Suppressor macrophage treated with lipopolysaccharide for 4 hours (primary cell): ENCODE measurements around the gene ZFYVE28.

Source experiments
- DNase-seq: peaks from one replicate; pipeline ENCODE4 v3.0.0-alpha.2; 2020

Gene ZFYVE28

DNA sequence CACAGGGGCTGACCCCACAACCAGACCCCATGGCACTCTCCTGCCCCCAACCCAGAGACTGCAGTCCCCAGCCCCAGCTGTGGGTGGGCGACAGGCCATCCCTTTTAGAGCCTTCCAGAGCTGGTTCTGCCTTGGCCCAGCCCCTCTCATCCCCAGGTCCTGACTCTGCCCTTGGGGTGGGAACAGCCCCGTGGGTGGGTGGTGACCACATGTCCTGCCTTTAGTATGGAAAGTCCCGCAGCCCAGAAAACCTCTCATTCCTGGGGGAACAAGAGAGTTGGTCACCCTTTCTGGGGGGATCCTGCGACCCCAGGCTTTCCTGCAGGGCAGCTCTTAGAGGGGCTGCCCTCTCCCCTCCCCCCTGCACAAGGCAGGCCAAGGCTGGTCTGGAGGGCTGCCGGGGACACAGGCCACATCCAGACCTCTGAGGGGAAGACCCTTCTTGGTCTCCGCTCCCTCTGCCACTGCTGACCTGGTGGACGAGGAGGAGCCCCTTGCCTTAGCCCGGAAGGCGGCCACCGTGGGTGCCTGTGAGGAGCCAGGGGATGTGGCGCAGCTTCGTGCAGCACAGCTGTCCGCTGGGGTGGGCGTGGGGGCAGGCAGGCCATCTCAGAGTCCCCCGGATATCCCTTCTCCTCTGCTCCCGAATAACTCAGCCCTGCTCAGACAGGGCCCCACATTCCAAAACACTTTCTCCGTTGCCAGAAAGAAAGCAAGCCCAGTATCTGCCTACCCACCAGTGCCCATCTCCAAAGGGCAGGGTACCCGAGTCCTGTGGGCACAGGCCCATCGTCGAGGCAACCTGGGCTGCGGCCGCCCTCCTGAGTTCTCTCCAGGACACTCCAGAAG, 149.9 kb downstream of the ZFYVE28 start:
- no peak for DNase-seq

GRCh38 chr4:2267841-2268240, 150.6 kb downstream of the ZFYVE28 start:
- no peak for DNase-seq

DNA sequence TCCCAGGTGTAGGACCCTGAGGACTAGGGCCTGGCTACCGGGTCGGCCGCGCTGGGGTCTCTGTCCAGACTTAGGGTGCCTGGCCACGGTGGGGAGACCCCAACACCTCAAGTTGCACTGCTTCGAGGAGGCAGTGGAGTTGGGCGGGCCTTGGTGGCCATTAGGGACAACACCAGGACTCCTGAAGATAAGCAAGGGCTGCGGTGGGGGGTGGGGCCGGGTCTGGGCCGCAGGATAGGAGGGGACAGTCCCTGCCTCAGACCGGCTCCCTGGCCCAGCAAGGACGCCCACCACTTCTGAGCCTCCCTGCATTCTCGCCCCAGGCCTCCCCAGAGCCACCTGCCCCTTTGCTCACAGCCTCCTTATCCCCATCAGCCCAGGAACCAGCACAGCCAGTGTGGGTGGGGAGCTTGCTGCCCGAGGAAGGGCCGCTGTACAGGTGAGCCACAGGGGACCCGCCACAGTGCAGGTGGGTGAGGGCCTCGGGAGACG, 151.1 kb downstream of the ZFYVE28 start:
- DNase-seq, result no peak

- DNase-seq, result no peak
These were observed 151.6 kb downstream of the ZFYVE28 start for GRCh38 chr4:2266821-2267220.

DNA sequence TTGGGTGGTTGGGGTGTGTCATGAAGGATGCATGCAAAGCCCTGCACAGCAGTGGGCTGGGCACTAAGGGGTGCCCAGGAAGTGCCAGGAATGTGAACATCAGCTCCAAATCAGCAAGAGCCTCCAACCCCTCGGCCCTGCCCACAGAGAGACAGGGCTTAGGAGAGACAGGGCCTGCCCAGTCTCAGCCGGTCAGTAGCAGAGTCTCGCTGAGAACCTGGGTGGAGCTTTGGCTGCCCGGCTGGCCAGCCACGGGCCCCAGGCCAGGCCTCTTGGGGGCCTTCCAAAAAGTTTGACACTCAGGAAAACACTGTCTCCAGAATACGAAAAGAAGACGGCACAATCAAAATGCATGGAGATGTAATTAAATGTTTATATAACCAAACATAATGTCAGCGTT, 152.3 kb downstream of the ZFYVE28 start:
- no peak for DNase-seq

GRCh38 chr4:2265113-2266110, 153.0 kb downstream of the ZFYVE28 start:
- no peak for DNase-seq

DNA sequence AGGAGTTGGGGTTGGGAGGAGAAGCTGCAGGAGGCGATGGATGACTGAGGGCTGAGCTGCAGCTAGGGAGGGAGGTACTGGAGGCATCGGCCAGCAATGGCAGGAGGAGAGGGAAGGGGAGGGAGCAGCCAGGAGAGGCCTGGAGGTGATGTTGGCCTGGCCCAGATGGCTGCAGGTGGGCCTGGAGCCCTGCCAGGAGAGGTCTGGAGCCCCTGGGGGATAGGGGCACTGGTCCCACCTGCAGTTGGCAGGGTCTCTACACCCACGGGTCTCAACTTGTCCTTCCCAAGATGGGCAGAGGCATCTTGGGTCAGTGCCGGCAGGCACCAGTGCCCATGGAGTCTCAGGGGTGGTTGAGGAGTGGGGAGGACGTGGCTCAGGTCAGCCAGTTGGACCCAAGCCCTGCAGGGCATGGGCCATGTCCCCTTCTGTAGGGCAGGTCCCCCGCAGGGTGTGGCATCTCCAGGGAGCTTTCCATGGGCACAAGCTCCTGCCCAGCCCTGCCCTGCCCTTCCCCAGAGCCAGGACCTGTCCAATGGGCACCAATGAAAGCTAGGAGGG, 153.9 kb downstream of the ZFYVE28 start:
- DNase-seq, result no peak

GRCh38 chr4:2263926-2264321, 154.5 kb downstream of the ZFYVE28 start:
- DNase-seq, result no peak

DNA sequence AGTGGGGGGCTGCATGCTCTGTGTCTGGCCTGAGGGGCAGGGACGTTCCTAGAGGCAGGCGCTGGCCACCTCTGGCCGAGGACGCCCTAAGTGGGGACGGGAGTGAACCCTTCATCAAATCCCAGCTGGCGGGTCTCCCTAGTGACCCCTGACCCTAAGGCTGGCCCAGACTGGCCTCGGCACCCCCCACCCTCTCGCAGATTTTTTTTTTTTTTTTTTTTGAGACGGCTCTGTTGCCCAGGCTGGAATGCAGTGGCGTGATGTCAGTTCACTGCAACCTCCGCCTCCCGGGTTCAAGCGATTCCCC, 155.5 kb downstream of the ZFYVE28 start:
- DNase-seq, result no peak

DNA sequence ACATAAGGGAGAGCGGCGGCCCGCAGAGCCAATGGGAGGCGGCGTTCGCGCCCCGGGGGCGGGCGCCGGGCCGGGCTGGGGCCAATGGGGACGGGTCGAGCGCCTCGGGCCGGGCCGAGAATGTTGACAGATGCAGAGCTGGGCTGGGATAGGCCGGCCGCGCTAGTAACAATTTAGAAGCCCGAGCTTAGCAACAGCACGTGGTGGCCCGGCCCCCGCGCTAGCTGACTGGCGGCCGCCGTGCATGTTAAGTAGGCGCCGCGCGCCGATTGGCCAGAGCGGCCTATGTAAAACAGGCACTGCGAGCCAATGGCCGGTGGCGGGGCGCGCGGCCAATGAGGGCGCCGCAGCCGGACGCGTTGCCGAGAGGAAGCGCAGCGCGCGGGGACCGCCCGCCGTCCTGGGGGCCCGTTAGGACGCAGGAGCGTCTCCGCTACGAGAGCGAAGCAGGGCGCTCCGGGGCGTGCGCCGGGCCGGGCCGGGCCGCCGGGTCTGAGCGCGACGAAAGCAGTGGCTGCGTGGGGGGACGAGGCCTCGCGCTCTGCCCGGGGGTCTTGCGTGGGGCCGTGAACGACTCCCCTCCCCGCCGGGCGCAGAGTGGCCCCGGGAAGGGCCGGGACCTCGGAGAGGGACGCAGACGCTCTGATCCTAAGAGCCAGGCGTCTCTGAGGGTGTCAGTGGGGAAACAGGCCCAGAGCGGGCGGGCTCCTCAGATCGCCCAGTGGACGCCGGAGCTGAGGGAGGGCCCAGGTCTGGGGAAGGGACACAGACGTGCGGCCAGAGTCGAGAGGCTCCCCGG, 156.1 kb downstream of the ZFYVE28 start:
- peak; percentile 100 for DNase-seq

DNA sequence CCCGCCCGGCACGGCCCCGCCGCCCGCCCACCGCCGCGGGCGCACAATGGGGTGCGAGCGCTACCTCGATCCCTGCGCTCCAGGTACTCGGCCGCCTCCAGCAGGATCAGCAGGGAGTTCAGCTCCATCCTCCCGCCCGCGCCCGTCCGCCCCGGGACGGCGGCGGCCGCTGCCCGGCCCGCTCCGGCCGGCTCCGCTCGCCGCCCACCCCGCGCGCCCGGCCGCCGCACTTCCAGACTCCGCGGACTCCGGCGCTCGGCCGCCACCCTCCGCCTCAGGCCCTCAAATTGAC, 156.6 kb downstream of the ZFYVE28 start, which contains the start of gene MXD4:
TSS of gene MXD4 (minus strand) at position 257 of the 292 bp plus-strand sequence. CDS start at position 128, 129 bp downstream.
- no peak for DNase-seq

- peak; percentile 70 for DNase-seq
These were observed 157.2 kb downstream of the ZFYVE28 start for GRCh38 chr4:2261110-2261852.

GRCh38 chr4:2260344-2261109, 157.9 kb downstream of the ZFYVE28 start:
- no peak for DNase-seq

GRCh38 chr4:2259541-2260343, 158.7 kb downstream of the ZFYVE28 start:
- DNase-seq, result no peak

DNA sequence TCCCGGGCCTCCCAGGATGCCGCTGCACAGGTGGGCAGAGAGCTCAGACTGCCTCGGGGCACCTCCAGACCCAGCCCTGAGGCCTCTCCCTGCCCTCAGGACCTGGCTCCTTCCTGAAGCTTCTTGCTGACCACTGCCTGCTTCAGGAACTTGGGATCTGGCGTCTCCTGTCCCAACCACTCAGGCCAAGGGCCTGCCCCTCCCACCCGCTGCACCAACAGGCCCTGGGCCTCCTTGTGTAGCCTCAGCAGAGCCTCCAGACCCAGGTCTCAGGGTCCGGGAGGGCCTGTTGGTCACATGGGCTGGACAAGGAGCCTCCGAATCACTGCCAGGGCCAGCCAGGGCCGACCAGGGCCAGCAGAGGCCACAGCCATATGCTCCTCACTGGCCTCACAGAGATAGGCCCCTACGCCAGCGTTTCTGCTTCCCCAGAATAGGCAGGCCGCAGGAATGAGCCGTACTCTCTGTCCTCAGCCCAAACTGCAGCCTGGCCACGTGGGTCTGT, 159.4 kb downstream of the ZFYVE28 start:
- no peak for DNase-seq

GRCh38 chr4:2258091-2259035, 160.1 kb downstream of the ZFYVE28 start:
- no peak for DNase-seq

DNA sequence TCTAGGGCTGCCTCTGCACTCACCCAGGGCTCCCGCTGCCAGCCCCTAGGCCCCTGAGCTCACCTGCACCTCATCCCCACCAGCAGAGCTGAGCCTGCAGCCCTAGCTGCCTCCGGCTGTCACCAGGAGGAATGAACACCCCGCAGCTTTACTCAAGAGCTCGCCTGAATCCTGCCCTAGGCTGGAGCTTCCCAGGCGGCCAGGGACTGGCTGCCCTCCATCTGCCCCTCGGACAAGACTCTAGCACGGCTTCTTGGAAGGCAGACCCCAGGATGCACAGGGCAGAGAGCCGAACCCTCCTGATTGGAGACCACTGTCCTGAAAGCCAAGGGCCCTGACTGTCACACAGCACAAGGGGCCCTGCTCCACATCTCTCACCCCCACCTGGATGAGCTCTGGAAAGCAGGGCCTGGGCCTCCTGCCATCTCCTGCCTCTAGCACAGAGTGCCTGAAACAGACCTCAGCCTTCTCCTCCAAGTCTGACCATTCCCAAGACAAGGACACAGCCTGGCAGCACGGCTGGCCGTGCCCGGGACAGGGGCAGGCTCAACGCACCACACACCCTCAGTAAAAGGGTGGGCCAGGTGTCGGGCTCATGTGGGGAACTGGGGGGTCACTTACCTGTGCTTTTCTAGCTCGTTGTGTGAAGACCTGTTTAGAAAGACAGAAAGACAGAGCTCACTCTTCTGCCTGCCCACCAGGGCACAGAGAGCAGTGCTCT, 160.9 kb downstream of the ZFYVE28 start:
- no peak for DNase-seq

- DNase-seq, result no peak
These were observed 161.7 kb downstream of the ZFYVE28 start for GRCh38 chr4:2256781-2257191.
